Calu3 (cell line): Measurements from ENCODE around the gene TSPAN11. TPM values are rescaled to one million over a fixed set of nuclear protein-coding genes. Genes with fewer than 3 reads are reported as not detected.

ENCODE experiments used
- BruUV-seq: library from RNA; stranded (reverse); fragments of 400-500 nt; replicated peaks from 2 replicates; lab custom pipeline; 2021; lab: Mats Ljungman, UMichigan
- CTCF ChIA-PET: fragments of 300-600 bp; sonication (Branson Sonifier 250); formaldehyde crosslinking; loops from one replicate; lab custom pipeline; 2022; ENCODE audit warnings: antibody characterized with exemption; lab: Charles Lee
- DNase-seq: peaks from one replicate; pipeline ENCODE4 v3.0.0; 2022
- H3K27ac Mint-ChIP-seq: one replicate; pipeline ENCODE4 v1.8.0; 2022; ENCODE audit warnings: mixed read lengths; ENCODE audit not compliant: unreplicated experiment
- H3K27me3 Mint-ChIP-seq: one replicate; pipeline ENCODE4 v1.8.0; 2022; ENCODE audit warnings: mixed read lengths; ENCODE audit not compliant: unreplicated experiment
- H3K36me3 Mint-ChIP-seq: one replicate; pipeline ENCODE4 v1.8.0; 2022; ENCODE audit warnings: mild to moderate bottlenecking, moderate library complexity, mixed read lengths; ENCODE audit not compliant: insufficient read depth, unreplicated experiment
- H3K4me1 Mint-ChIP-seq: one replicate; pipeline ENCODE4 v1.8.0; 2022; ENCODE audit warnings: mild to moderate bottlenecking, low read depth, mixed read lengths; ENCODE audit not compliant: unreplicated experiment
- H3K4me3 Mint-ChIP-seq: one replicate; pipeline ENCODE4 v1.8.0; 2022; ENCODE audit warnings: mild to moderate bottlenecking, low read depth, moderate library complexity, mixed read lengths; ENCODE audit not compliant: unreplicated experiment
- H3K9me3 Mint-ChIP-seq: one replicate; pipeline ENCODE4 v1.8.0; 2022; ENCODE audit warnings: low read depth, mixed read lengths; ENCODE audit not compliant: unreplicated experiment
- intact Hi-C: fragments of 100-400 bp; cut with micrococcal nuclease; formaldehyde crosslinking; loops from one replicate; pipeline ENCODE4 v1.10.0; 2022; ENCODE audit not compliant: unreplicated experiment
- total RNA-seq: library from RNA; stranded (reverse); gene quantifications from 2 replicates; pipeline ENCODE4 v1.2.3, GENCODE V29; 2022
- TF ChIP-seq, protein P1 (sequence below): fragments of 200-600 bp; IDR thresholded peaks from one replicate; pipeline ENCODE4 v1.8.0; 2022; ENCODE audit warnings: antibody characterized with exemption; ENCODE audit not compliant: unreplicated experiment

TSPAN11 gene
- total RNA-seq, 1 experiment from 2014 or later: not detected

DNA sequence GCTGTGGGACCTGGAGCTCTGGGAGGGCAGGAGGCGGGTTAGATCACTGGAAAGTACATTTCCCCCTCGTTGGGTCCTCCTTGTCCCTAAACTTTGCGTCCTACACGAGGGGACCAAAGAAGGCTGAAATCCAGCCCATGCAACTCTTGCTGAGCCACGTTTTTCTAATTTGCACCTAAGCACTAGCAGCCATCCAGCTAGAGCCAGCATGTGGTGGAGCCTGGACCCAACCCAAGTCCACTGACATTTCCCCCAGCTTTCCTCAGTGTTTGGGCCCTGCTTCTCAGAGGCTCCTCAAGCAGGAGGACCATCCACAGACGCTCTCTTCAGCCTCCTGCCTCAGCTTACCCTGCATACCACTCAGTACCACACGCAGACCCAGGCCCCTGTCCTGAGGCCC lies 49.7 kb downstream of the TSPAN11 start:
- no peaks in the 10 kb centered on the region for H3K4me1 Mint-ChIP-seq
- intact Hi-C loops: no loop called here
- no peaks in the 10 kb centered on the region for H3K36me3 Mint-ChIP-seq
- DNase-seq: no peak
- no peak overlapping the region for H3K4me3 Mint-ChIP-seq
- H3K27me3 Mint-ChIP-seq: peaks cover 96% of the 10 kb centered on the region
- no peak overlapping the region for H3K27ac Mint-ChIP-seq
- no peaks in the 10 kb centered on the region for H3K9me3 Mint-ChIP-seq
- TF ChIP-seq, protein P1, sequence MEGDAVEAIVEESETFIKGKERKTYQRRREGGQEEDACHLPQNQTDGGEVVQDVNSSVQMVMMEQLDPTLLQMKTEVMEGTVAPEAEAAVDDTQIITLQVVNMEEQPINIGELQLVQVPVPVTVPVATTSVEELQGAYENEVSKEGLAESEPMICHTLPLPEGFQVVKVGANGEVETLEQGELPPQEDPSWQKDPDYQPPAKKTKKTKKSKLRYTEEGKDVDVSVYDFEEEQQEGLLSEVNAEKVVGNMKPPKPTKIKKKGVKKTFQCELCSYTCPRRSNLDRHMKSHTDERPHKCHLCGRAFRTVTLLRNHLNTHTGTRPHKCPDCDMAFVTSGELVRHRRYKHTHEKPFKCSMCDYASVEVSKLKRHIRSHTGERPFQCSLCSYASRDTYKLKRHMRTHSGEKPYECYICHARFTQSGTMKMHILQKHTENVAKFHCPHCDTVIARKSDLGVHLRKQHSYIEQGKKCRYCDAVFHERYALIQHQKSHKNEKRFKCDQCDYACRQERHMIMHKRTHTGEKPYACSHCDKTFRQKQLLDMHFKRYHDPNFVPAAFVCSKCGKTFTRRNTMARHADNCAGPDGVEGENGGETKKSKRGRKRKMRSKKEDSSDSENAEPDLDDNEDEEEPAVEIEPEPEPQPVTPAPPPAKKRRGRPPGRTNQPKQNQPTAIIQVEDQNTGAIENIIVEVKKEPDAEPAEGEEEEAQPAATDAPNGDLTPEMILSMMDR: no peak
- no TSS peak for BruUV-seq
- CTCF ChIA-PET: no interaction called here

DNA sequence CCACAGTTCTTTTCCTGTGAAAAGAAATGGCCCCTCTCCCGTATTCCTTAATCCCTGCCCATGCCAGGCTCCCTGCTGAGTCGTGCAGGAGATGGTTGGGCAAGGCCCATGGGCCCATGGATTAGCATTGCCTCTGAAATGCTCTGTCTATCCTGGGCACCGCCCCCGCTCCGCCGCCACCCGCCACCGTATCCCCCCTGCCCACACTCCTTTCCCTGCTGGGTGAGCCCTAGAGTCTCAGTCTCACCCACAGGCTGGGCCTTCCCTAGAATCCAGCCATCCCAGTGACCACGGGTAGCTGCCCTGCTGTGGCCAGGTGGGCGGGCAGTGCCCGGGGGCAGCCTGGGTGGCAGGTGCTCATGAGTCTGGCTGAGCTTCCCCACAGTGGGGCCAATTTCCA lies 50.6 kb downstream of the TSPAN11 start:
- Mint-ChIP-seq H3K9me3 (no peaks in the 10 kb centered on the region), H3K27me3 (peaks cover 90% of the 10 kb centered on the region), H3K4me3 (no peak overlapping the region), H3K4me1 (no peaks in the 10 kb centered on the region), H3K27ac (no peak overlapping the region), H3K36me3 (no peaks in the 10 kb centered on the region)
- intact Hi-C loops: no loop called here
- TF ChIP-seq, protein P1: no peak
- BruUV-seq: no TSS peak
- CTCF ChIA-PET: interaction anchor here (0.6 kb wide), 1 partner anchor 13 kb away, joined by 3 read pairs; no protein-coding TSS in a partner anchor
- no peak for DNase-seq

DNA sequence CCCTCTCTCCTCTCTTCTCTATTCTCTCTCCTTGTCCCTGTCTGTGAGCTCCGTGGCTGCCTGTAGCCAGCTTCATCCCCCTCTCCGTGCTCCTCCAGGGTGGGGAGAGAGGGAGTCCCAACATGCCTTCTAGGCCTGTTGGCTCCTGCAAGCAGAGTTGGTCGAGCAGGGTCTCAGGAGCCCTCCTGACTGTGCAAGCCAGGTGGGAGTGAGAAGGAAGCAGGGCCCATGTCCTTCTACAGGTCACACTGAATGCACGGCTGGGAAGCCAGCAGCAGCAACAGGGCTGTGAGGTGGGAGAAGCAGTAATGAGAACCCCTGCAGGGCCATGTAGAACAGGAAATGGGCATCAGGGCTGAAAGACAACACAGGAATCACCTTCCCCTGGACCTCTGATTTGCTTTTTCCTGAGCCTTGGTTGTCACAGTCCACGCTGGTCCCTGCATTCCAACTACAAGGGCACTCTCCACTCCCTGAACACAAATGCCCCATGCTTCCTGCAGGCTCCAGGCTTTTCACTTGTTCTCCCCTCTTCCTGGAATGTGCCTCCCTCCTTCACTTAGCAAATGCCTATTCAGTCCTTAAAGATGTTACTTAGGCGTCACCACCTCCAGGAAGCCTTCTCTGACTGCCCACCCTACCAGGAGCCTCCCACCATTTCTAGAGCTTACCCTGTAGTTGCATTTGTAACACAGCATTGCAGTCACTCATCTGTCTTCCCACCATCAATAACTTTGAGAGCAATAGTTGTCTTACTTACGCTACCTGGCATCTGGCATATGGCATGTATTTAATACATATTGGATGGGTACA lies 51.2 kb downstream of the TSPAN11 start:
- Mint-ChIP-seq H3K36me3 (no peaks in the 10 kb centered on the region), H3K9me3 (no peaks in the 10 kb centered on the region), H3K4me1 (no peaks in the 10 kb centered on the region), H3K4me3 (no peak overlapping the region), H3K27ac (no peak overlapping the region), H3K27me3 (peaks cover 84% of the 10 kb centered on the region)
- TF ChIP-seq, protein P1: no peak
- BruUV-seq: no TSS peak
- no peak for DNase-seq
- CTCF ChIA-PET: interaction anchor here (0.6 kb wide), 1 partner anchor 12 kb away, joined by 3 read pairs; no protein-coding TSS in a partner anchor
- intact Hi-C loops: no loop called here

DNA sequence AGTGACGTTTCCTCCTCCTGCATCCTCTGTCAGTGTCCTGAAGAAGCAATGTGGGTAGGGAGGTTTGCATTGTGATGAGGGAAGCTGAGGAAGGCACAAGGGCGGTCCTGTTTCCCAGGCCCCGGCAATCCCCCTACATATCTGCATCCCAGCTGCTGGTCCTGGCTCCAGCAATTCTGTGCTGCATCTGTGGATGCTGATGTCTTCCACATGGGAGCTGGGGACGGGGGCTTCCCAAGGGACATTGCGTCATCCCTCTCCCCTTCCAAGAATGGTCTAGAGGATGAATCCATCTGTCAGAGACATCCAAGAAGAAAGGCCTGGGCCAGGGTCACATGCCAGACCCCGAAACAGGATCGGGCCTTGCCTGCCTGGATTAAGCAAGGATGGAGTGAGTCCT lies 52.1 kb downstream of the TSPAN11 start:
- BruUV-seq: no TSS peak
- TF ChIP-seq, protein P1: no peak
- Mint-ChIP-seq H3K27ac (no peak overlapping the region), H3K9me3 (no peaks in the 10 kb centered on the region), H3K27me3 (peaks cover 76% of the 10 kb centered on the region), H3K36me3 (no peaks in the 10 kb centered on the region), H3K4me1 (no peaks in the 10 kb centered on the region), H3K4me3 (no peak overlapping the region)
- CTCF ChIA-PET: no interaction called here
- no peak for DNase-seq
- intact Hi-C loops: no loop called here
